GDM1 (cell line): Measurements from ENCODE around the gene PRR5L.
"Not testable (repeated sequence)": the region's sequence is repeated elsewhere in the genome, so short reads cannot be mapped to it uniquely, and the experiment has no call there.

ENCODE experiments used
- DNase-seq: peaks from one replicate; lab custom pipeline; 2025; lab: John Stamatoyannopoulos, UW

PRR5L gene

DNA sequence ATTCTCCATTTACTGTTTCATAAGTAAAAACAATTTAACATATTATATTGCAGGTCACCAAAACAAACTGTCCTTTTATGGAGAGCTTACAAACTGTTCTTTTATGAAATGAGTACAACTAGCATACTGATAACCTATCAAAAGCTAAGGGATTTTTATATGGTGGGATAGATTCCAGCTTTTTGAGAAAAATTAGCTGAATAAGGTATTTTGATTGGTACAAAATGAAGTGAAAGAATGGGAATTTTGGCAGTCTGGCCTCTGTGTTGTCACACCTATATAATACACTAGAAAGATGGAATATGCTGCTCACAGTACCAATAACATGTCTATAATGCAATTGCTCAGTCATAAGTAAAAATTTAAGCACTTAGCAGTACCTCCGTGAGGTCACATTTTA, 202.6 kb downstream of the PRR5L start:
- no peak for DNase-seq

DNA sequence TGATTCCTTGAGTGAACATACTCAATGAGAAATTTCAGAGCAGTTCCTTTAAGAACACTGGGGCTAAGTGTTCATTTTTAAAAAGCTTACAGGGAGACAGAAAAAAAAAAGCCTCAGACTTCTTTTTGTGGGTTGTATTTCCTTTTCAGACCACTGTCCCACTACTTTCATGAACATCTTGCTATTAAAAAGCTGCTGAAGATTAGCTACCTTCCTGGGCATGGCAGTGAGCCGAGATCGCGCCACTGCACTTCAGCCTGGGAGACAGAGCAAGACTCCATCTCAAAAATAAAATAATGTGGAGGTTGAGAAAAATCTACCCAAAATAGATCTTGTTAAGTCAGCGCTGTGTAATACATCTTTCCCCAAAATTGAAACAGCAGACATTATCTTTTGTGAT, 203.2 kb downstream of the PRR5L start:
- DNase-seq: no peak

GRCh38 chr11:36500315-36500721, 204.2 kb downstream of the PRR5L start:
- DNase-seq: no peak

DNA sequence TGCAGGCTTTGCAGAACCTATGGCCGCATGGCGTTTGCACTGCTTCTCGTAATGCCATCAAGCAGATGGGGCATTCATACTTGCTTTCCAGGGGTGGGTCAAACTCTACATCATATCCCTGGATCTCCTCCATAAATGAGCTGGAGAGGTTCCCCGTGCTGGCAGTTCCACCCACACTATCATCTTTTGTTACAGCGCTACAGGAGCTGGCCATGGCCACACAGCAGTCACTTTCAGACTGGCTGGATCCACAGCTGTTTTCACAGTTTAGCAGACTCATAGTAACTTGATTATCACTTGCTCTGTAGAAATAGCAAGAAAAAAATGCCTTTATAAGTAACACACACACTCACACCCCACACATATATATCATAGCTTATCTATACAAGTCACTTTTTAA, 205.1 kb downstream of the PRR5L start:
- no peak for DNase-seq

GRCh38 chr11:36507824-36508489, 211.9 kb downstream of the PRR5L start:
- no peak for DNase-seq

- no peak for DNase-seq
These were observed 212.7 kb downstream of the PRR5L start for GRCh38 chr11:36508743-36509142.

DNA sequence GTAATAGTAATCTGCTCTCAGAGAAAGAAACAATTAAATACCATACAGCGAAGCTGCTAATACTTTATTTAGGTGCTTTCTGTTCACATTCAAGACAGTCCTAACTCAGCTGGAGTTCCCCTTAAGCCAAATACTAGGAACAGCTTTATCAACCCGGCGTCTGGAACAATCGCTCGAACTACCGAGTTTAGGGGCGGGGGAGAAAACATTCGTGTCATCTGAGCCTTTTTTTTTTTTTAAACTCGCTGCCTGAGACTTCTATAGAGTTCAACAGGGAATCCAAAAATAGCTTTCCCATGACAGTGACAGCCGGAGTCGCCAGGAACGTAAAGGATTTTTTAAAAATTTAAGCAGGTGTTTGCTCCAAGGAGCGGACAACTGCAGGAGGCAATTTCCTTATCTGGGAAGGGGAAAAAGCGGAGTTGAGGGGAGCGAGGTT, 213.1 kb downstream of the PRR5L start:
- DNase-seq: no peak

DNA sequence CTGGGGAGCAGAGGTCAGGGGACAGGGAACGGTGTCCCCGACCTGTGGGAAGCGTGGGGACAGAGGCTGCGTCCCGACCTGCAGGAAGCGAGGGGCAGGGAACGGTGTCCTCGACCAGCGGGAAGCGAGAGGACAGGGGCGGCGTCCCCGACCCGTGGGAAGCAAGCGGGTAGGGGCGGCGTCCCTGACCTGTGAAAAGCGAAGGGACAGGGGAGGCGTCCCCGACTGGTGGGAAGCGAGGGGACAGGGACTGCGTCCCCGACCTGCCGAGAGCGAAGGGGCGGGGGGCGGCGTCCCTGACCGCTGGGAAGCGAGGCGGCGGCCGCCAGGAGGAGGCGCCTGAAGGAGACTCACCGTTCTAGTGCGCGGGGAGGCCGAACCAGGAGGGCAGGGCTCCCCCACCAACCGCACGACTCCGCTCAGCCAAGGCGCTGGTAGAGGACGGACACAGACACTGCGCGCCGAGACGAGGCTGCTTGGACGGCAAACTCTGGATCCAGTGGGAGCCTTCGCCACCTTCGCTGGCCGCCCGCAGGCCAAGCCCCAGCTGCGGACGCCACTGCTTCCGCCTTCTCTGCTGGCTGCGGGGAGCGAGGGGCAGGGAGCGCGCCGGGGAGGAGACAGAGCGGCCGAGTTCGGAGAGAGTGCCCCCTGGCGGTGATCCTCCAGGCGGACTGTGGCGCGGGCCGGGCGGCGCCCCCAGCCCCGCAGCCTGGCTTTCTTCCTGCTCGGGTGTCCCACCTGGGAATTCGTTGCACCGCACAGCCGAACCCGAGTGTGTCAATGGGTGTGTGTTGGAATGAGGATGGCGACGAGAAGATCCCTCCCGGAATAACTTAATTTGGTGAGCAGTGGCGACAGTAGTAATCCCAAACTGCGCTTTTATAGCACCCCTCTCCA, 213.9 kb downstream of the PRR5L start, which contains the start of gene TRAF6:
TRAF6 (minus strand) TSS at position 579 of the 900 bp plus-strand sequence. CDS start 8,757 bp downstream, outside the sequence.
- peak; percentile 77 for DNase-seq

- no peak for DNase-seq
These were observed 214.5 kb downstream of the PRR5L start for GRCh38 chr11:36510594-36510942.

GRCh38 chr11:36511062-36511461, 215.0 kb downstream of the PRR5L start:
- not testable (repeated sequence) for DNase-seq

- DNase-seq: no peak
These were observed 215.9 kb downstream of the PRR5L start for GRCh38 chr11:36512016-36512415.

DNA sequence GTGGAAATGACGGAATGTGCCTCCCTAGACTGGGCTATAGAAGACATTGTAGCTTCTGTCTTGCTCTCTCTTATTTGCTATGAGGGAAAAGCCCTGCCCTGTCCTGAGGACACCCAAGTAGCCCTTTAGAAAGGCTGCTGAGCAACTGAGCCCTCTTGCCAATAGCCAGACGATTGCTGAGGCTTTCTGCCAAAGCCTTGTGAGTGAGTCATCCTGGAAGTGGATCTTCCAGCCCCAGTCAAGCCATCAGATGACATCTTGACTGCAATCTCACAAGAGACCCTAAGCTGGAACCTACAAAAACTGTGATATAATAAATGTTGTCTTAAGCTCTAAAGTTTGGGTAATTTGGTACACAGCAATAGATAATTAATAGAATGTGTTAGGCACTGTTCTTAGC, 217.9 kb downstream of the PRR5L start:
- no peak for DNase-seq
